HG02798 (cell line): ENCODE data around the gene NOL4L.

Experiments
- ATAC-seq: cut with Tn5 transposase; IDR thresholded peaks from one replicate; pipeline ENCODE4 v1.9.1; 2021; ENCODE audit warnings: mild to moderate bottlenecking; ENCODE audit not compliant: unreplicated experiment, poor library complexity

Gene NOL4L

GRCh38 chr20:32451682-32452461 is 133.3 kb downstream of the NOL4L start:
- ATAC-seq = no peak

DNA sequence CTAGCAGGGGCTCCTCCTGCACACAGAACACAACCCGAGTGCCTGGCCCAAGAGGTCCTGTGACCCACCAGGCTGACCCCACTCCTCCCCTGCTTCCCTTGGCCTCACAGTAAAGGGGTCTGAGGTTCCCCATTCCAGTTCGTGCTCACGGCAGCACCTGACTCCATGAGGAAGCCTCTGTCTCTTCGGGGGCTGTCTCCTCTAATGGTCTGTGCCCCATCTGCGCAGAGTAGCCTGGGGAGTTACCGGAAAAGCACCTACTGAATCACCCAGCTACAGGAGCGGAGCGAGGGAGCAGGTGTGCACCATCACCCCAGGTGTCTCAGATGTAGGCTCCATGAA is 133.8 kb downstream of the NOL4L start:
- no peak for ATAC-seq

GRCh38 chr20:32450484-32451061 is 134.6 kb downstream of the NOL4L start:
- ATAC-seq = no peak

GRCh38 chr20:32449890-32450401 is 135.2 kb downstream of the NOL4L start:
- ATAC-seq = no peak

DNA sequence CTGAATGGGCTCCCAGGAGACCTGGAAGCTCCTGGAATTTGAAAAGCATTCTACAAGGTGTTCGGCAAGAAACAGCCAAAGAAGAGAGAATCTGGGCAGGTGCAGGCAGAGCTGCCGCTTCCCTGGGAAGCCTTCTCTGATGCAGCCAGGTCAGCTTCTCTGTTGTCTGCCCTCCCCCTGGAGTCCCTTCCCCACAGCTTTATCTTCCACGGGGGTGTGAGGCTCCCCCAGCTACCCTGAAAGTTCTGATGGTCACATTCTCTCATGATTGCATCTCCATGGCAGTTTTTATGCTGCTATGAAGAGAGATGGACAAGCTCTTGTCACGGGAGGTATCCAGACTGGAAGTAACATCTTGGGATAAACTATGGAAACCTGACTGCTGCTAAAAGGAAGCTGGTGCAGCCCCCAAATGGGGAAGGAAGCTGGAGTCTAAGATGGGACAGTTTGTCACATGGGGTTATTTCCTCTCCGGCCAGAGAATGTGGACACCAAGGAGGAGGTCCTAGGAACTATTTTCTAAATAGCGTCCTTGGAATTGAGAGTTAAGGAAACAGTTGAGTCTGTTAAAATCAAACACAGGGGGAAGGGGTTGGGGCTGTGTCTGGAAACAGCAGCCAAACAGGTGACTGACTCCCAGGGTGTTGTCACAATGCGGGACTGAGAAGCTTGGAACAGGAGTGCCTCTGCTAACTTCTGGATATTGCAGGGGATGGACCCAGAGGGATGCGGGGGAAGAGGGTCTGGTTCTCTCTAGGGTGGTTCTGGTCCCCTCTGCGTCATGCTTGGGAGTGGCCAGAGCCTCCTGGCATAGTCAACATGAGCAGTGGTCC is 135.9 kb downstream of the NOL4L start:
- ATAC-seq = no peak

GRCh38 chr20:32448306-32449056 is 136.7 kb downstream of the NOL4L start:
- no peak for ATAC-seq

DNA sequence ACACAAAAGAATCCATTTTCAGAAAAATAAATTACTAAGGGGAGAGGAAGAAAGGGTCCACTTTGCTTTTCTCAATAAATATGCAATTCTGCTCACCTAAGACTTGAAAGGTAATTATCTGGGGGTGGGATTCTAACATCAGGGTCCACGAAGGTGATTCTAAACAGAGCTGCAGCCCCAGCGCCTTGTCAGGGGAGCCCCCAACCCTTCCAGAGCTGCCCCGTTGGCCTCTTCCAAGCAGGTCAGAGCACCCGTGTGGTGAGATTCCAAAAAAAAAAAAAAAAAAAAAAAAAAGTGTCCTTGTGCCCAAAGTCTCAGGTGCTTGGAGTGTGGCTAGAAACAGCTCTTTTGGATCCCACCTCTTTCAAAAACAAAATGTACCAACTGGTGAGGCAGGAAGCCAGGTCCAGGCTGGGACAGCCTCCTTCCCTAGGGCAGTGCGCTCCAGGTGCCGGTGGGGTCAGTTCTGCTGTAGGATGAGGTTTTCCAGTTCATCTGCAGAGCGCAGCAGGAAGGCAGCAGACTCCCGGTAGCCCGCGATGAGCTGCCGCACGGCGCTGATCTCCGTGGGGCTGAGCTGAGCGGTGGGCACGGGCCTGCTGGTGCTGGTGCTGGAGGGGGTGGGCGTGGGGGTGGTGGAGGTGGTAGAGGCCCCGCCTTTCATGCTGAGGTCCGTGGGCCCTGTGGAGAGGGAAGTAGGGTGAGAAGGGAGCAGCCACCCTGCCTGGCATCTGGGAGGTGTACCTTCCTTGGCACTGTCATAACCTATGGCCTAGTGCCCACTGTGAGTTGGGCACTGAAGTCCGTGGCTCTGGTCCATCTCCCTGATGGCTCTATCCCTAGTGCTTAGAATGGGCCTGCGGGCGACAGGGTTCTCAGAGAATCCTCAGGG is 137.8 kb downstream of the NOL4L start:
- ATAC-seq = no peak

- ATAC-seq = no peak
These were observed 138.6 kb downstream of the NOL4L start for GRCh38 chr20:32446301-32447100.

DNA sequence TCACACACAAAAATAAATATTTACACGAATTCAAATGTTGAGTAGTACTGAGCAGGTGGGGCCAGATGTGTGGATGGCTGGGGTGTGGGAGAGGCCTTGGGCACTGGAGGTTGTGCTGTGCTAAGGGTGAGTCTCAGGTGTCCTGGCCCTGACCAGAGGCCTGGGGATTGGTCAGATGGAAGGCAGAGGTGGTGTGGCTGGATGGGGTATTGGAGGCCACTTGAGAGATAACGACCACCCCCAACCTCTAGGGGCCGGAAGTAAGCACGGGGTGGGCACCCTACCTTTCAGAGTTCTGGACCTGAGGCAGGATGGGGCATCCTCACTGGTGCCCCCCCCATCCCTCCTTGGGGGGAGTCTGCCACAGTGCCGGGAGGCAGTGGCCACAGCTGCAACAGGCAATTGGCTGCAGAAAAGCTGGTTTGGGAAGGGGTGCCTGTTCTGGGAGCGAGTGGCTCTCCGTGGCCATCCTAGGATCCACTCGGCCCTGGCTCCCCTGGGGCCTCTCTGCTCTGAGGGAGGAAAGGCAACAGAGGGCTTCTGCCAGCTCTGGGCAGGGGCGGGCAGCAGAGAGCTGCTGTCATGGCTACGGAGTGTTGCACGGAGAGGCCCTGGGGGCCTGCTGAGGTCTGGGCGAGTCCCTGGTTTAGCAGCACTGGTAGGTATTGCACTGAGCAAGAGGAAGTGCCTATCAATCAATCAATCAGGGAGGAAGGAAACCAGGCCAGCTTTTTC is 139.4 kb downstream of the NOL4L start:
- ATAC-seq = no peak

DNA sequence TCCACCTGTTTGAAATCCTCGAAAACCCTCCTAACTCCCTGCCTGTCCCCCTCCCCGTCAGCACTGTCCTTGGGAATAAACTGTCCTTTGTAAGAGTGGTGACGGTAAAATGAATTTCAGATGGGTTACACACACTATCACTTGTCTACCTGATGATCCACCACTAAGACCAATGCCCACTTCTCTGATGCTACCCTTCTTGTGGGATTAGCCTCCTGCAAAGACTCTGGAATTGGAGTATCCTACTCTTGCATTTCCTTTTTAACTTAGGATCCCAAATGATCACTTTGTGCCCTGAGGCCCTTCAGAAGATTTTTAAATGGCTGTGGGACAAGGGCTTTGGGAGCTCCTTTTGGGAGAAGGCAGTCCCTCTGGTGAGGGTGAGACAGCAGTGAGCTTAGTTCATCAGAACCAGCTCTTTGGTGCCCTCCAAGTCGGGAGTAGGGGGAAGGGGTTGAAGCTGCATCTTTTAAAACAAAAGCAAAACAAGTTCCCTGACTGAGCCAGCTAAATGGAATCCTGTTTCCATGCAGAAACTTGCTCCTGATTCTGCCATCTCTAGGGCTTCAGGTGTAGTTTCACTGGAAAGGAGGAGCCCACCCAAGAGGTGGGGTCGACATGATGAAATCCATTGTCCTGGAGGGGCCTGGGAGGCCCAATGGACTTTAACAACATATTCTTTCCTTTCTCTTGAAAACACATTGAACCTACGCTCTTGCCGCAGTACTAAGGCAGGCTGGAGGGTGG is 140.5 kb downstream of the NOL4L start:
- ATAC-seq = no peak

- no peak for ATAC-seq
These were observed 141.7 kb downstream of the NOL4L start for GRCh38 chr20:32443386-32443974.

DNA sequence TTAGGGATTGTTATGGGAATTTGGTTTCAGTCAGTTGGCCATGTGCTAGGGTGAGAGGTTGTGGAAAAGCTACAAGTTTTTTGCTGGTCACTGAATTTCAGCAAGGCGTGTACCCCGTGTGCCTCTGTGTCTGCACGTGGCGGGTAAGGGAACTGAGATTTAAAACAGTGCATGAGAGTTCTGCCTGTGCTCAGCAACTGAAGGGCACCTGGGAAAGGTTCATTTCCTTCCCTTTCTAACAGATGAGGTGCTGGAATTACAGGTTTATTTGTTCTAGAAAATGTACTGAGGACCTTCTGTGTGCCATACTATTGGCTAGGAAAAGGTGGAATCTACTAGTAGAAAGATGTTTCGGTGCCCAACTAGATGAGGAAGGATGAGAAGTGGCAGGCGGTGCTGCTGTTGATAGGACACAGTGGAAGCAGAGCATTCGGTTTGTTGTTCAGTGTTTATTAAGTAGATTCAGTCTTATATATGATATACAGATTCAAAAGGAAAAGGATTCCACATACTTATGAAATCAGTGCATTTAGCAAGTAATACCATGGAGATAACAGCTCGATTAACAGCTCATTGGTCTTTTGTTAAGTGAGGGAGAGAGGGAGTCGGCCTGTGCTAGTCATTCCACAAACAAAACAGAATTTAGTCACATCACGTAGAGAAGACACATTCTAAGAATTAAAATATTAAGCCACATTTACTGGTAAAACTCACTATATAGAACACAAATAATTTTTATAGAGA is 142.3 kb downstream of the NOL4L start:
- no peak for ATAC-seq

GRCh38 chr20:32441638-32442037 is 143.5 kb downstream of the NOL4L start:
- no peak for ATAC-seq

GRCh38 chr20:32440758-32441078 is 144.4 kb downstream of the NOL4L start:
- ATAC-seq = no peak

DNA sequence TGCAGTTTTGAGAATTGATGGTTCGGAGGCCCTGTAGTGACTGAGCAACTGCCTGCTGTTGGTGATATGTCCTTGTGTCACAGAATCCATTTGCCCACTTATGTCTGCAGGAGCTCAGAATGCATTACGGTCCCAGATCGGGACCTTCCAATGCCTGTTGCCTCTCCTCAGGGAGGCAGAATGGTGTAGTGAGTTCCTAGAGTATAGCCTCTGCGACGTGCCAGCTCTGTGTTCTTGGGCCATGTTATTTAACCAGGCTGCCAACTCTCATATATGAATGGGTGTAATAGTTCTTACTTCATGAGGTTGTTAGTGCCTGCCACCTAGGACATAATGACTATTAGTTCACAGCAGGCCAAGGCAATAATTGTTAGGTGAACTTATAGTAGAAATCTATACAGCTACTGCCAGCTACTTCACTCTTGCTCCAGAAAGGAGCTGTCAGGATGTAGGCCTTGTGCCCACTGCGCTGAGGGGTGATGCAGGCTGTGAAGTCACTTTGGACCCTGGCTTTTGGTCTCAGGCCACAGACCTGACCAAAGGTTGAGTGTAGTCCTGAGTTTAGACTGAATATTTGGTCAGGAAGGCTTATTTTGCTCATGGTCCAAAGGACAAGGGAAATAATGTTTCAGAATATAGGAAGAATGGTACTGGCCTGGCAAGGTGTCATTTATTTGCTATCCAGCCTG is 144.9 kb downstream of the NOL4L start:
- ATAC-seq = no peak
